HCT116 (cell line): ENCODE measurements around the gene BTBD16. TPM values are rescaled to one million over a fixed set of nuclear protein-coding genes. Genes with fewer than 3 reads are reported as not detected.

Experiments
- ATAC-seq: fragments of 200-7000 bp; cut with Tn5 transposase; 2 replicates; pipeline ENCODE4 v1.9.1; 2020; ENCODE audit warnings: mild to moderate bottlenecking, moderate library complexity
- BruUV-seq: library from RNA; stranded (reverse); fragments of 400-500 nt; replicated peaks from 2 replicates; lab custom pipeline; 2021; lab: Mats Ljungman, UMichigan
- CTCF ChIA-PET: fragments of 300-600 bp; sonication (Branson Sonifier 250); formaldehyde crosslinking; loops from one replicate; lab custom pipeline; 2021; ENCODE audit warnings: antibody characterized with exemption; lab: Charles Lee
- POLR2A ChIA-PET: fragments of 300-600, 350-600 bp; sonication (Branson Sonifier 250); formaldehyde crosslinking; loops from one replicate; lab custom pipeline; 2021; ENCODE audit warnings: antibody characterized with exemption; lab: Charles Lee
- RAD21 ChIA-PET, 2 experiments: fragments of 300-600 bp; sonication (Branson Sonifier 250); formaldehyde crosslinking; loops; one replicate each; lab custom pipeline; 2023; ENCODE audit warnings: low total read pairs in 2 of 2; ENCODE audit not compliant: uncharacterized antibody in 2 of 2, unreplicated experiment in 2 of 2, low non-redundant PET in 1 of 2; lab: Charles Lee
- DNase-seq: peaks from one replicate; pipeline ENCODE4 v3.0.0-alpha.2; 2010; ENCODE audit warnings: low read depth, low spot score
- H2AFZ ChIP-seq: fragments of 200-600 bp; shearing (Covaris generic), sonication (generic); 2 replicates; pipeline ENCODE4 v1.6.1; 2017; ENCODE audit warnings: low read depth, mixed run types, mixed read lengths, antibody characterized with exemption, low read length; ENCODE audit not compliant: poor library complexity, severe bottlenecking
- H3K27ac ChIP-seq: 2 replicates; pipeline ENCODE4 v1.5.1; 2012; ENCODE audit warnings: low read depth, low read length
- H3K27me3 ChIP-seq: fragments of 200-600 bp; sonication (generic); 2 replicates; pipeline ENCODE4 v1.6.1; 2016; ENCODE audit warnings: mixed run types, low read length, mixed read lengths; ENCODE audit not compliant: insufficient read depth
- H3K36me3 ChIP-seq, 2 experiments: fragments of 200-500 bp in 1 of 2; fragments of 200-600 bp in 1 of 2; sonication (Bioruptor generic) in 1 of 2; sonication (generic) in 1 of 2; 2 replicates each; pipeline versions ENCODE4 v1.5.1 to v1.6.1; 2014 to 2016; ENCODE audit warnings: low read length in 2 of 2, inconsistent platforms in 1 of 2, mixed read lengths in 1 of 2, mixed run types in 1 of 2; ENCODE audit not compliant: insufficient read depth in 2 of 2, control insufficient read depth in 1 of 2
- H3K4me1 ChIP-seq, 2 experiments: fragments of 200-600 bp in 1 of 2; sonication (generic) in 1 of 2; 2 replicates each; pipeline versions ENCODE4 v1.5.1 to v1.6.1; 2012 to 2017; ENCODE audit warnings: low read length in 2 of 2, inconsistent platforms in 1 of 2, mild to moderate bottlenecking in 1 of 2, mixed read lengths in 1 of 2, mixed run types in 1 of 2, moderate library complexity in 1 of 2; ENCODE audit not compliant: insufficient read depth in 2 of 2, control insufficient read depth in 1 of 2
- H3K4me2 ChIP-seq: fragments of 200-600 bp; sonication (generic); 2 replicates; pipeline ENCODE4 v1.6.1; 2017; ENCODE audit warnings: mixed run types, low read length, mixed read lengths
- H3K4me3 ChIP-seq, 2 experiments: fragments of 200-600 bp in 1 of 2; sonication (generic) in 1 of 2; replicated peaks in 1 of 2; 2 replicates each; pipeline ENCODE4 v1.5.1; 2011 to 2016; ENCODE audit warnings: low read length in 2 of 2, control low read depth in 1 of 2, low read depth in 1 of 2, mild to moderate bottlenecking in 1 of 2, mixed read lengths in 1 of 2, mixed run types in 1 of 2
- H3K79me2 ChIP-seq: fragments of 200-600 bp; sonication (generic); 2 replicates; pipeline ENCODE4 v1.6.1; 2017; ENCODE audit warnings: mild to moderate bottlenecking, mixed run types, low read length, moderate library complexity, mixed read lengths; ENCODE audit not compliant: insufficient read depth
- H3K9ac ChIP-seq: fragments of 200-600 bp; sonication (generic); 2 replicates; pipeline ENCODE4 v1.6.1; 2016; ENCODE audit warnings: low read length, mixed read lengths
- H3K9me2 ChIP-seq: fragments of 200-600 bp; sonication (generic), shearing (Covaris generic); 2 replicates; pipeline ENCODE4 v1.6.1; 2017; ENCODE audit warnings: mixed run types, mild to moderate bottlenecking, moderate library complexity; ENCODE audit not compliant: insufficient read depth
- H3K9me3 ChIP-seq, 2 experiments: fragments of 200-500 bp in 1 of 2; fragments of 200-600 bp in 1 of 2; sonication (Bioruptor generic) in 1 of 2; sonication (generic) in 1 of 2; 2 replicates each; pipeline ENCODE4 v1.6.1; 2014 to 2017; ENCODE audit warnings: low read length in 2 of 2, mixed read lengths in 2 of 2, inconsistent platforms in 1 of 2, low read depth in 1 of 2, mild to moderate bottlenecking in 1 of 2, mixed run types in 1 of 2, moderate library complexity in 1 of 2; ENCODE audit not compliant: control insufficient read depth in 1 of 2, insufficient read depth in 1 of 2
- H4K20me1 ChIP-seq: fragments of 200-600 bp; sonication (generic), shearing (Covaris generic); 2 replicates; pipeline ENCODE4 v1.6.1; 2017; ENCODE audit warnings: mixed run types, mild to moderate bottlenecking, moderate library complexity; ENCODE audit not compliant: insufficient read depth
- CEBPB ChIP-seq: IDR thresholded peaks from 2 replicates; pipeline ENCODE4 v1.6.1; 2012; ENCODE audit warnings: low read depth
- CTCF ChIP-seq, 3 experiments: fragments of 200-600 bp in 1 of 3; sonication (generic) in 1 of 3; IDR thresholded peaks in 2 of 3; conservative IDR thresholded peaks in 1 of 3; 2 replicates each; pipeline ENCODE4 v1.5.1; 2012 to 2017; ENCODE audit warnings: low read depth in 2 of 3, low read length in 2 of 3, antibody characterized with exemption in 1 of 3, borderline replicate concordance in 1 of 3, control low read depth in 1 of 3, mild to moderate bottlenecking in 1 of 3, mixed read lengths in 1 of 3, mixed run types in 1 of 3, moderate library complexity in 1 of 3; ENCODE audit not compliant: insufficient read depth in 1 of 3
- EGR1 ChIP-seq: IDR thresholded peaks from 2 replicates; pipeline ENCODE4 v1.6.1; 2012; ENCODE audit warnings: low read depth
- ELF1 ChIP-seq: IDR thresholded peaks from 2 replicates; pipeline ENCODE4 v1.6.1; 2012; ENCODE audit warnings: low read depth, borderline replicate concordance
- EZH2 ChIP-seq: fragments of 200-600 bp; sonication (generic); IDR thresholded peaks from 2 replicates; pipeline ENCODE4 v1.6.1; 2017; ENCODE audit warnings: antibody characterized with exemption, mixed run types
- FOSL1 ChIP-seq: IDR thresholded peaks from 2 replicates; pipeline ENCODE4 v1.6.1; 2012; ENCODE audit warnings: low read depth
- POLR2A ChIP-seq: IDR thresholded peaks from 2 replicates; pipeline ENCODE4 v1.7.0; 2011; ENCODE audit warnings: borderline replicate concordance; ENCODE audit not compliant: insufficient read depth, insufficient read length; ENCODE audit errors: extremely low read depth
- POLR2AphosphoS5 ChIP-seq: IDR thresholded peaks from 2 replicates; pipeline ENCODE4 v1.6.1; 2011; ENCODE audit warnings: mild to moderate bottlenecking, low read depth, low read length, moderate library complexity
- SIN3A ChIP-seq: IDR thresholded peaks from 2 replicates; pipeline ENCODE4 v1.6.1; 2012; ENCODE audit warnings: low read depth
- TCF7L2 ChIP-seq: IDR thresholded peaks from 2 replicates; pipeline ENCODE4 v1.7.0; 2011; ENCODE audit warnings: borderline replicate concordance, inconsistent platforms; ENCODE audit not compliant: insufficient read depth, insufficient read length; ENCODE audit errors: extremely low read depth
- ZNF274 ChIP-seq: fragments of 200-500 bp; sonication (Bioruptor generic); IDR thresholded peaks from 2 replicates; pipeline ENCODE4 v1.6.1; 2014; ENCODE audit warnings: mild to moderate bottlenecking, low read depth, low read length, inconsistent platforms
- intact Hi-C: fragments of 100-400 bp; cut with micrococcal nuclease; formaldehyde crosslinking; loops from 2 replicates; pipeline ENCODE4 v1.10.0; 2022
- total RNA-seq: library from RNA; stranded (reverse); gene quantifications from one replicate; pipeline ENCODE4 v1.2.1, GENCODE V29; 2021; ENCODE audit not compliant: unreplicated experiment
- TF ChIP-seq, protein P1 (sequence below): IDR thresholded peaks from 2 replicates; pipeline ENCODE4 v1.6.1; 2011; ENCODE audit warnings: mild to moderate bottlenecking, low read length, moderate library complexity; ENCODE audit not compliant: insufficient replicate concordance; ENCODE audit errors: extremely low read depth
- TF ChIP-seq, protein P2 (sequence below): IDR thresholded peaks from 2 replicates; pipeline ENCODE4 v1.6.1; 2012; ENCODE audit warnings: low read depth
- TF ChIP-seq, protein P3 (sequence below): IDR thresholded peaks from 2 replicates; pipeline ENCODE4 v1.6.1; 2012

Gene BTBD16
- total RNA-seq, 1 experiment from 2014 or later: 0.27 TPM

DNA sequence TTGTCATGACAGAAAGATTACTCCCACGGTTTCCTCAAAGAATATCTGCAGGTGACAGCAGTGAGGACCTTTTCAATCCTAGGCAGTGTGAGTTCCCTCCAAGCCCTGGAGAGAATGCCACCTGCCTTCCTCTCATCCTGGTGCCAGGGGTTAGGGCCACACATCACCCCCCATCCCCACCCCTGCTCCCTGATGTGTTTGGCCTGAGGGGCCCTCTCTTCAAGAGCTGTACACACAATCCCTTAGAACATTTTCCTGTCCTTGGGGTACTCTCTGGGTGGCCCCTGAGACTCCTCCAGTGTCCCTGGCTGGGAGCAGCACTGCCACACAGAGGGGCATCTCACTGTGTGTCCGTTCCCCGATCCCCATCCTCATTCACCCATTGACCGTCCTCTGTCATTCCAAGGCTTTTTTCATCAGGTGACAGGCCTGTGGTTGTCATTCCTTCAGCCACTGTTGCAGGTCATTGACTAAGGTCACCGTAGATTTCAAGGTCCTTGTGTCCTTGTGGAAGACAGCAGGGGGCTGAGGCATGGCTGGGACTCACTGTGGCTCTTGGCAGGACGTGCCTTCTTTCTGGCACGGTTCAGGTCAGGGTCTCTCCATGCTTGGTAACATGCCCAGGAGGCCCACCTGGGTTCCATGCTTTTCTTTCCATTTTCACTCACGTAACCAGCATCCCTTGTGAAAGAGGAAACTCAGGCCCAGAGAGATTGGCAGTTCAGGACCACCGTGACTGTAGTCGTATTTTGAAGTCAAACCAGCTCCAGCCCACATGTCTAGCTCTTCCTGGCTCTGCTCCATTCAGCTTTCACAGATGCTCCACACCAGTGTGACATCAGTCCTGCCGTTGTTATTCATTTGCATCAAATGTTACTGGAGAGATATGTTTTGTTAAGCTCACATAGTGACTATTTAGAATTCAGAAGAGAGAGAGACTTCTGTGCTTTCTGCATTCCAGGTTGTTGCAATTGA is 26.8 kb upstream of the BTBD16 start:
- H3K27me3 ChIP-seq: no peaks in the 10 kb centered on the region
- no peak overlapping the region for H3K4me3 ChIP-seq
- no peaks in the 10 kb centered on the region for H3K4me1 ChIP-seq
- POLR2A ChIA-PET: no interaction called here
- DNase-seq (no peak), ATAC-seq (no peak)
- CTCF ChIA-PET: no interaction called here
- H3K79me2 ChIP-seq: no peaks in the 10 kb centered on the region
- TF ChIP-seq ZNF274 (no peak), POLR2AphosphoS5 (no peak), SIN3A (no peak), TCF7L2 (no peak), CEBPB (no peak), FOSL1 (no peak), EZH2 (no peak), CTCF (IDR thresholded peaks at IDR 0.05 in 2 of 3, conservative IDR thresholded peaks at IDR 0.05 in 1 of 3; ENCODE audit: borderline replicate concordance in 1 of 3, insufficient read depth in 1 of 3, low read depth in 2 of 3, low read length in 2 of 3) (no peak), EGR1 (no peak), POLR2A (no peak), ELF1 (no peak)
- TF ChIP-seq, protein P1, sequence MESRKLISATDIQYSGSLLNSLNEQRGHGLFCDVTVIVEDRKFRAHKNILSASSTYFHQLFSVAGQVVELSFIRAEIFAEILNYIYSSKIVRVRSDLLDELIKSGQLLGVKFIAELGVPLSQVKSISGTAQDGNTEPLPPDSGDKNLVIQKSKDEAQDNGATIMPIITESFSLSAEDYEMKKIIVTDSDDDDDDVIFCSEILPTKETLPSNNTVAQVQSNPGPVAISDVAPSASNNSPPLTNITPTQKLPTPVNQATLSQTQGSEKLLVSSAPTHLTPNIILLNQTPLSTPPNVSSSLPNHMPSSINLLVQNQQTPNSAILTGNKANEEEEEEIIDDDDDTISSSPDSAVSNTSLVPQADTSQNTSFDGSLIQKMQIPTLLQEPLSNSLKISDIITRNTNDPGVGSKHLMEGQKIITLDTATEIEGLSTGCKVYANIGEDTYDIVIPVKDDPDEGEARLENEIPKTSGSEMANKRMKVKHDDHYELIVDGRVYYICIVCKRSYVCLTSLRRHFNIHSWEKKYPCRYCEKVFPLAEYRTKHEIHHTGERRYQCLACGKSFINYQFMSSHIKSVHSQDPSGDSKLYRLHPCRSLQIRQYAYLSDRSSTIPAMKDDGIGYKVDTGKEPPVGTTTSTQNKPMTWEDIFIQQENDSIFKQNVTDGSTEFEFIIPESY: no peak
- TF ChIP-seq, protein P2, sequence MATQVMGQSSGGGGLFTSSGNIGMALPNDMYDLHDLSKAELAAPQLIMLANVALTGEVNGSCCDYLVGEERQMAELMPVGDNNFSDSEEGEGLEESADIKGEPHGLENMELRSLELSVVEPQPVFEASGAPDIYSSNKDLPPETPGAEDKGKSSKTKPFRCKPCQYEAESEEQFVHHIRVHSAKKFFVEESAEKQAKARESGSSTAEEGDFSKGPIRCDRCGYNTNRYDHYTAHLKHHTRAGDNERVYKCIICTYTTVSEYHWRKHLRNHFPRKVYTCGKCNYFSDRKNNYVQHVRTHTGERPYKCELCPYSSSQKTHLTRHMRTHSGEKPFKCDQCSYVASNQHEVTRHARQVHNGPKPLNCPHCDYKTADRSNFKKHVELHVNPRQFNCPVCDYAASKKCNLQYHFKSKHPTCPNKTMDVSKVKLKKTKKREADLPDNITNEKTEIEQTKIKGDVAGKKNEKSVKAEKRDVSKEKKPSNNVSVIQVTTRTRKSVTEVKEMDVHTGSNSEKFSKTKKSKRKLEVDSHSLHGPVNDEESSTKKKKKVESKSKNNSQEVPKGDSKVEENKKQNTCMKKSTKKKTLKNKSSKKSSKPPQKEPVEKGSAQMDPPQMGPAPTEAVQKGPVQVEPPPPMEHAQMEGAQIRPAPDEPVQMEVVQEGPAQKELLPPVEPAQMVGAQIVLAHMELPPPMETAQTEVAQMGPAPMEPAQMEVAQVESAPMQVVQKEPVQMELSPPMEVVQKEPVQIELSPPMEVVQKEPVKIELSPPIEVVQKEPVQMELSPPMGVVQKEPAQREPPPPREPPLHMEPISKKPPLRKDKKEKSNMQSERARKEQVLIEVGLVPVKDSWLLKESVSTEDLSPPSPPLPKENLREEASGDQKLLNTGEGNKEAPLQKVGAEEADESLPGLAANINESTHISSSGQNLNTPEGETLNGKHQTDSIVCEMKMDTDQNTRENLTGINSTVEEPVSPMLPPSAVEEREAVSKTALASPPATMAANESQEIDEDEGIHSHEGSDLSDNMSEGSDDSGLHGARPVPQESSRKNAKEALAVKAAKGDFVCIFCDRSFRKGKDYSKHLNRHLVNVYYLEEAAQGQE: no peak
- TF ChIP-seq, protein P3, sequence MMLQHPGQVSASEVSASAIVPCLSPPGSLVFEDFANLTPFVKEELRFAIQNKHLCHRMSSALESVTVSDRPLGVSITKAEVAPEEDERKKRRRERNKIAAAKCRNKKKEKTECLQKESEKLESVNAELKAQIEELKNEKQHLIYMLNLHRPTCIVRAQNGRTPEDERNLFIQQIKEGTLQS: no peak
- no peak overlapping the region for H3K27ac ChIP-seq
- H3K9me2 ChIP-seq: no peaks in the 10 kb centered on the region
- intact Hi-C loops: no loop called here
- H3K9me3 ChIP-seq: no peaks in the 10 kb centered on the region
- H2AFZ ChIP-seq: no peak overlapping the region
- H3K4me2 ChIP-seq: no peak overlapping the region
- no peaks in the 10 kb centered on the region for H4K20me1 ChIP-seq
- RAD21 ChIA-PET: no interaction called here
- no TSS peak for BruUV-seq
- H3K9ac ChIP-seq: no peak overlapping the region
- H3K36me3 ChIP-seq: peaks cover 0 to 5% of the 10 kb centered on the region in 2 experiments; a peak in 1 of 4 replicates
